Endothelial cell of umbilical vein (primary cell): ENCODE results near the gene FILIP1. TPM values are rescaled to one million over a fixed set of nuclear protein-coding genes. Genes with fewer than 3 reads are reported as not detected.

Experiments used
- BruUV-seq: library from RNA; stranded (reverse); fragments of 400-500 nt; replicated peaks from 2 replicates; lab custom pipeline; 2021; lab: Mats Ljungman, UMichigan
- CTCF ChIA-PET: fragments of 300-600, 350-600 bp; sonication (Branson Sonifier 250); formaldehyde crosslinking; loops from one replicate; lab custom pipeline; 2021; ENCODE audit warnings: antibody characterized with exemption, inconsistent platforms; lab: Charles Lee
- POLR2A ChIA-PET: fragments of 300-600, 350-600 bp; sonication (Branson Sonifier 250); formaldehyde crosslinking; loops from one replicate; lab custom pipeline; 2021; ENCODE audit warnings: antibody characterized with exemption, inconsistent platforms; lab: Charles Lee
- DNase-seq: peaks from one replicate; pipeline ENCODE4 v3.0.0-alpha.2; 2011; ENCODE audit warnings: low read depth, low spot score
- FAIRE-seq: peaks from 2 replicates; lab custom pipeline; 2011; peaks lifted over from hg19 to GRCh38; lab: Jason Lieb, UNC
- H2AFZ ChIP-seq: 2 replicates; pipeline ENCODE4 v1.6.0; 2012; ENCODE audit warnings: low read depth, low read length, control low read depth, inconsistent platforms
- H3K27ac ChIP-seq: 2 replicates; pipeline ENCODE4 v1.5.1; 2011; ENCODE audit warnings: low read depth, mild to moderate bottlenecking, control low read depth, low read length, moderate library complexity; ENCODE audit not compliant: insufficient read depth
- H3K27me3 ChIP-seq, 2 experiments: 2 replicates each; pipeline versions ENCODE4 v1.6.0 to v1.6.1; 2011; ENCODE audit warnings: low read length in 2 of 2, mixed read lengths in 1 of 2; ENCODE audit not compliant: control insufficient read depth in 2 of 2, insufficient read depth in 2 of 2
- H3K36me3 ChIP-seq, 2 experiments: 2 replicates in 1 of 2; 3 replicates in 1 of 2; pipeline ENCODE4 v1.5.1; 2011; ENCODE audit warnings: low read length in 2 of 2, mild to moderate bottlenecking in 1 of 2, moderate library complexity in 1 of 2; ENCODE audit not compliant: control insufficient read depth in 2 of 2, insufficient read depth in 2 of 2; ENCODE audit errors: extremely low read depth in 1 of 2
- H3K4me1 ChIP-seq: 3 replicates; pipeline ENCODE4 v1.5.1; 2011; ENCODE audit warnings: mild to moderate bottlenecking, low read length; ENCODE audit not compliant: control insufficient read depth, insufficient read depth; ENCODE audit errors: extremely low read depth
- H3K4me2 ChIP-seq: 2 replicates; pipeline ENCODE4 v1.6.1; 2011; ENCODE audit warnings: low read length, control low read depth, mixed read lengths; ENCODE audit not compliant: insufficient read depth
- H3K4me3 ChIP-seq, 3 experiments: fragments of 200-600 bp in 1 of 3; sonication (generic), shearing (Covaris generic) in 1 of 3; replicated peaks in 1 of 3; 2 replicates each; pipeline ENCODE4 v1.5.1; 2011 to 2016; ENCODE audit warnings: control low read depth in 3 of 3, low read length in 3 of 3, mild to moderate bottlenecking in 2 of 3, inconsistent platforms in 1 of 3, low read depth in 1 of 3, moderate library complexity in 1 of 3; ENCODE audit not compliant: insufficient read depth in 1 of 3
- H3K79me2 ChIP-seq: 2 replicates; pipeline ENCODE4 v1.6.0; 2012; ENCODE audit warnings: low read length, inconsistent platforms; ENCODE audit not compliant: control insufficient read depth, insufficient read depth
- H3K9ac ChIP-seq: replicated peaks from 2 replicates; pipeline ENCODE3; 2011; ENCODE audit warnings: low read length, control low read depth; ENCODE audit not compliant: insufficient read depth; ENCODE audit errors: extremely low read depth
- H3K9me1 ChIP-seq: replicated peaks from 3 replicates; pipeline ENCODE4 v1.6.0; 2011; ENCODE audit warnings: mild to moderate bottlenecking, low read length; ENCODE audit not compliant: control insufficient read depth, insufficient read depth; ENCODE audit errors: extremely low read depth
- H3K9me3 ChIP-seq: replicated peaks from 2 replicates; pipeline ENCODE4 v1.5.1; 2012; ENCODE audit warnings: low read length, inconsistent platforms; ENCODE audit not compliant: control insufficient read depth, insufficient read depth
- H4K20me1 ChIP-seq: replicated peaks from 2 replicates; pipeline ENCODE3; 2011; ENCODE audit warnings: mild to moderate bottlenecking, low read length; ENCODE audit not compliant: control insufficient read depth, insufficient read depth; ENCODE audit errors: extremely low read depth
- CTCF ChIP-seq, 2 donors: IDR thresholded peaks; 1 replicate in 1 of 2; 2 replicates in 1 of 2; pipeline ENCODE4 v1.5.1; 2011; ENCODE audit warnings: low read length in 2 of 2, mild to moderate bottlenecking in 2 of 2, moderate library complexity in 2 of 2, control low read depth in 1 of 2, inconsistent platforms in 1 of 2, low read depth in 1 of 2; ENCODE audit not compliant: insufficient read depth in 1 of 2; ENCODE audit errors: extremely low read depth in 1 of 2
- EZH2 ChIP-seq: IDR thresholded peaks from 2 replicates; pipeline ENCODE4 v1.6.1; 2012; ENCODE audit warnings: borderline replicate concordance, low read depth, mild to moderate bottlenecking, moderate library complexity, low read length, inconsistent platforms; ENCODE audit not compliant: severe bottlenecking
- FOS ChIP-seq: IDR thresholded peaks from 2 replicates; pipeline ENCODE4 v1.6.1; 2011; ENCODE audit warnings: mild to moderate bottlenecking, low read length, moderate library complexity, borderline replicate concordance; ENCODE audit not compliant: insufficient read depth
- GATA2 ChIP-seq: IDR thresholded peaks from 2 replicates; pipeline ENCODE4 v1.7.0; 2011; ENCODE audit warnings: low read depth, mild to moderate bottlenecking, moderate library complexity, mixed read lengths, low read length; ENCODE audit not compliant: insufficient read length, insufficient read depth
- JUN ChIP-seq: IDR thresholded peaks from 2 replicates; pipeline ENCODE4 v1.6.1; 2011; ENCODE audit warnings: borderline replicate concordance, low read depth; ENCODE audit not compliant: insufficient read length, insufficient read depth
- MAX ChIP-seq: IDR thresholded peaks from 2 replicates; pipeline ENCODE4 v1.6.1; 2011; ENCODE audit not compliant: insufficient read depth, insufficient read length
- MYC ChIP-seq: IDR thresholded peaks from one replicate; pipeline ENCODE4 v1.6.1; 2011; ENCODE audit warnings: mild to moderate bottlenecking, low read depth, low read length
- POLR2A ChIP-seq: IDR thresholded peaks from 2 replicates; pipeline ENCODE4 v1.6.1; 2012; ENCODE audit warnings: low read depth, mild to moderate bottlenecking, control low read depth, low read length
- POLR2AphosphoS5 ChIP-seq: IDR thresholded peaks from 2 replicates; pipeline ENCODE4 v1.6.1; 2012; ENCODE audit warnings: low read depth, mild to moderate bottlenecking, control low read depth, low read length, moderate library complexity; ENCODE audit not compliant: insufficient read depth
- dilution Hi-C: fragments of 300-500 bp; cut with MboI; formaldehyde crosslinking; loops from one replicate; pipeline ENCODE4 v1.15.0; 2019; ENCODE audit warnings: low sequenced_read_pairs; ENCODE audit not compliant: extremely low pct_ligation_motif_present
- intact Hi-C: fragments of 100-400 bp; cut with micrococcal nuclease; formaldehyde crosslinking; loops from one replicate; pipeline ENCODE4 v1.10.0; 2022
- polyA plus RNA-seq, 4 experiments: library from polyadenylated mRNA; depleted of rRNA in 3 of 4; stranded (reverse) in 3 of 4; unstranded in 1 of 4; fragments of >200 nt; gene quantifications; 2 replicates each; pipeline versions ENCODE4 v1.2.1 to v1.2.3, GENCODE V29; 2011 to 2012; ENCODE audit warnings: missing spikeins in 1 of 4
- total RNA-seq: library from RNA; stranded (reverse); gene quantifications from 2 replicates; pipeline ENCODE4 v1.2.3, GENCODE V29; 2021

Gene FILIP1
- total and polyA plus RNA-seq, 2 donors (not counting 3 experiments of a cell fraction or from before 2014, with no cell fraction given): 2.8 to 13.7 TPM

GRCh38 chr6:75275067-75275466, 218.5 kb downstream of the FILIP1 start:
- TF ChIP-seq POLR2AphosphoS5 (no peak), FOS (peak; percentile 43)
- H3K27ac ChIP-seq: no peak overlapping the region
- no peak overlapping the region for H2AFZ ChIP-seq
- peaks cover 0 to 6% of the 10 kb centered on the region in 2 experiments for H3K36me3 ChIP-seq
- H3K9me3 ChIP-seq: peaks cover 2% of the 10 kb centered on the region
- no peak overlapping the region for H3K9ac ChIP-seq
- POLR2A ChIA-PET: interaction anchor here (1.2 kb wide), 1 partner anchor 10 kb away, joined by 6 read pairs; the partner anchor contains the start of gene TMEM30A
- intact Hi-C loops (no loop called here), dilution Hi-C loops (no loop called here)
- no peak overlapping the region for H3K4me3 ChIP-seq
- H4K20me1 ChIP-seq: peaks cover 2% of the 10 kb centered on the region
- H3K4me1 ChIP-seq: peaks cover 35% of the 10 kb centered on the region
- FAIRE-seq (no peak), DNase-seq (peak; percentile 47)
- BruUV-seq: no TSS peak
- H3K4me2 ChIP-seq: no peak overlapping the region
- no peaks in the 10 kb centered on the region for H3K27me3 ChIP-seq
- H3K9me1 ChIP-seq: no peaks in the 10 kb centered on the region
- peaks cover 97% of the 10 kb centered on the region for H3K79me2 ChIP-seq
- CTCF ChIA-PET: interaction anchor here (1.3 to 1.8 kb wide), 3 partner anchors 8 to 22 kb away, joined by 3 to 7 read pairs (median 6); no protein-coding TSS in a partner anchor

GRCh38 chr6:75273009-75273408, 220.6 kb downstream of the FILIP1 start:
- DNase-seq (no peak), FAIRE-seq (no peak)
- no peak overlapping the region for H2AFZ ChIP-seq
- peaks cover 93% of the 10 kb centered on the region for H3K79me2 ChIP-seq
- H3K36me3 ChIP-seq: peaks cover 0 to 6% of the 10 kb centered on the region in 2 experiments
- H3K9ac ChIP-seq: no peak overlapping the region
- H3K4me2 ChIP-seq: no peak overlapping the region
- POLR2A ChIA-PET: no interaction called here
- H3K4me3 ChIP-seq: no peak overlapping the region
- no peaks in the 10 kb centered on the region for H4K20me1 ChIP-seq
- no peak overlapping the region for H3K27ac ChIP-seq
- no peaks in the 10 kb centered on the region for H3K9me1 ChIP-seq
- dilution Hi-C loops (no loop called here), intact Hi-C loops (no loop called here)
- no TSS peak for BruUV-seq
- peaks cover 23% of the 10 kb centered on the region for H3K4me1 ChIP-seq
- CTCF ChIA-PET: no interaction called here
- TF ChIP-seq JUN (no peak), MYC (no peak), CTCF (IDR thresholded peaks at IDR 0.05; ENCODE audit: extremely low read depth in 1 of 2, insufficient read depth in 1 of 2, low read depth in 1 of 2, low read length in 2 of 2) (no peak), FOS (no peak), MAX (no peak), GATA2 (no peak), EZH2 (no peak), POLR2A (no peak), POLR2AphosphoS5 (no peak)
- H3K9me3 ChIP-seq: peaks cover 2% of the 10 kb centered on the region
- no peaks in the 10 kb centered on the region for H3K27me3 ChIP-seq
